AG09319 (cell line): Measurements from ENCODE around the gene SAMD8.

ENCODE experiments used
- DNase-seq: peaks from one replicate; pipeline ENCODE4 v3.0.0-alpha.2; 2010; ENCODE audit warnings: low read depth; ENCODE audit errors: extremely low read depth
- CTCF ChIP-seq: IDR thresholded peaks from 2 replicates; pipeline ENCODE4 v1.5.1; 2011; ENCODE audit warnings: low read depth, mild to moderate bottlenecking, inconsistent platforms, low read length, moderate library complexity

SAMD8 gene

GRCh38 chr10:75096749-75097148, 14.7 kb upstream of the SAMD8 start:
- TF ChIP-seq CTCF = no peak
- no peak for DNase-seq

- peak; percentile 59 for TF ChIP-seq CTCF
These were observed 13.7 kb upstream of the SAMD8 start for GRCh38 chr10:75097666-75098285.

GRCh38 chr10:75098902-75099673, 12.4 kb upstream of the SAMD8 start:
- TF ChIP-seq CTCF = no peak
- DNase-seq = no peak

More at GRCh38 chr10:75097666-75098285, 13.7 kb upstream of the SAMD8 start:
- no peak for DNase-seq

GRCh38 chr10:75099952-75100763, 11.3 kb upstream of the SAMD8 start:
- peak; percentile 94 for TF ChIP-seq CTCF

GRCh38 chr10:75100764-75101291, 10.6 kb upstream of the SAMD8 start:
- no peak; the same call in 1 of the 2 replicates for TF ChIP-seq CTCF

More at GRCh38 chr10:75099952-75100763, 11.3 kb upstream of the SAMD8 start:
- no peak for DNase-seq

GRCh38 chr10:75101416-75102251, 9.8 kb upstream of the SAMD8 start:
- DNase-seq = no peak
- no peak for TF ChIP-seq CTCF

More at GRCh38 chr10:75100764-75101291, 10.6 kb upstream of the SAMD8 start:
- no peak for DNase-seq
